Cardiac fibroblast (primary cell): Measurements from ENCODE around the gene TMPRSS9.
"Not testable (repeated sequence)": the region's sequence is repeated elsewhere in the genome, so short reads cannot be mapped to it uniquely, and the experiment has no call there.

Source experiments
- DNase-seq, 2 donors: peaks; one replicate each; pipeline versions ENCODE4 v3.0.0 to v3.0.0-alpha.2; 2010; ENCODE audit warnings: low read depth in 2 of 2
- H3K4me3 ChIP-seq, 2 donors: replicated peaks in 1 of 2; 1 replicate in 1 of 2; 2 replicates in 1 of 2; pipeline ENCODE4 v1.5.1; 2011; ENCODE audit warnings: low read depth in 2 of 2, low read length in 2 of 2, mild to moderate bottlenecking in 2 of 2, moderate library complexity in 1 of 2
- TF ChIP-seq, protein P1 (sequence below): IDR thresholded peaks from one replicate; pipeline ENCODE4 v1.5.1; 2011; ENCODE audit warnings: low read depth, mild to moderate bottlenecking, low read length, inconsistent platforms

The TMPRSS9 gene

DNA sequence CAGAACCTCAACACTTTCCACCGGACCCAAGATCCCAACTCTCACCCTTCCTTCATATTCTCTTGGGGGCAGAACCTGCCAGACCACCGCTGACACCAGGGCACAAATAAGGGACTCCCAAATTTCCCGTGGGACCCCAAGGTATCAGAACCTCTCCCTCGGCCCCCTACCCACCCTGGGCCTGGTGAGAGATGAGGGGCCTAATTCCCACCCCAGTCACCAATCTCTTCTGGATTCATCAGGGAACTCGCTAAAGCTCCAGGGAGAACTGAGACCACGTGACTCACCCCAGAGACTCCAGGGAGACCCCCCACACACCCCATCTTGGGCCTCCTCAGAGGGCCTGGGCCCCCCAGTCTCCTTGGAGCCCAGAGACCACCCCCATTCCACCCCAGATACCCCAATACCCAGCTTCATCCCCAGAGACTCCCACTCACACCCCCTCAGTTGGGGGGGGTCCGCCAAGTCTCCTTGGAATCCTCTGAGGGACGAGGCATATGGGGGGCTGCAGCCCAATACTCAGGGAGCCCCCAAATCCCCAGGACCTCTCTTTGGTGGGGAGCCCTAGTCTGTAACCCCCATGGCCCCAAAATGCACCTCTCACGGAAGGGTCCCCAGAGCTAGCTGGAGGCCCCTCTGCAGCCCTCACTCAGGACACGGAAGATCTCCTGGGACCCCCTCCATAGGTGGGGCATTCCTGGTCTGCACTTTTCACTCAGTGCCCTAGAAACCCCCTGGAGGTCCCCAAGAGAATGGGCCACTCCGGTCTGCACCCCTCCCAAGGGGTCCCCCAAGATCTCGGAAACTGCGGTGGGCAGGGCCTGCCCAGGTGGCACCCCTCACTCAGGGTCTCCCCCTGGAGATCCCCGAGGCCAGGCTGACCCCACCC, 95.1 kb downstream of the TMPRSS9 start:
- H3K4me3 ChIP-seq, result peak overlapping the region; percentile 91
- TF ChIP-seq, protein P1, sequence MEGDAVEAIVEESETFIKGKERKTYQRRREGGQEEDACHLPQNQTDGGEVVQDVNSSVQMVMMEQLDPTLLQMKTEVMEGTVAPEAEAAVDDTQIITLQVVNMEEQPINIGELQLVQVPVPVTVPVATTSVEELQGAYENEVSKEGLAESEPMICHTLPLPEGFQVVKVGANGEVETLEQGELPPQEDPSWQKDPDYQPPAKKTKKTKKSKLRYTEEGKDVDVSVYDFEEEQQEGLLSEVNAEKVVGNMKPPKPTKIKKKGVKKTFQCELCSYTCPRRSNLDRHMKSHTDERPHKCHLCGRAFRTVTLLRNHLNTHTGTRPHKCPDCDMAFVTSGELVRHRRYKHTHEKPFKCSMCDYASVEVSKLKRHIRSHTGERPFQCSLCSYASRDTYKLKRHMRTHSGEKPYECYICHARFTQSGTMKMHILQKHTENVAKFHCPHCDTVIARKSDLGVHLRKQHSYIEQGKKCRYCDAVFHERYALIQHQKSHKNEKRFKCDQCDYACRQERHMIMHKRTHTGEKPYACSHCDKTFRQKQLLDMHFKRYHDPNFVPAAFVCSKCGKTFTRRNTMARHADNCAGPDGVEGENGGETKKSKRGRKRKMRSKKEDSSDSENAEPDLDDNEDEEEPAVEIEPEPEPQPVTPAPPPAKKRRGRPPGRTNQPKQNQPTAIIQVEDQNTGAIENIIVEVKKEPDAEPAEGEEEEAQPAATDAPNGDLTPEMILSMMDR, result no peak

DNA sequence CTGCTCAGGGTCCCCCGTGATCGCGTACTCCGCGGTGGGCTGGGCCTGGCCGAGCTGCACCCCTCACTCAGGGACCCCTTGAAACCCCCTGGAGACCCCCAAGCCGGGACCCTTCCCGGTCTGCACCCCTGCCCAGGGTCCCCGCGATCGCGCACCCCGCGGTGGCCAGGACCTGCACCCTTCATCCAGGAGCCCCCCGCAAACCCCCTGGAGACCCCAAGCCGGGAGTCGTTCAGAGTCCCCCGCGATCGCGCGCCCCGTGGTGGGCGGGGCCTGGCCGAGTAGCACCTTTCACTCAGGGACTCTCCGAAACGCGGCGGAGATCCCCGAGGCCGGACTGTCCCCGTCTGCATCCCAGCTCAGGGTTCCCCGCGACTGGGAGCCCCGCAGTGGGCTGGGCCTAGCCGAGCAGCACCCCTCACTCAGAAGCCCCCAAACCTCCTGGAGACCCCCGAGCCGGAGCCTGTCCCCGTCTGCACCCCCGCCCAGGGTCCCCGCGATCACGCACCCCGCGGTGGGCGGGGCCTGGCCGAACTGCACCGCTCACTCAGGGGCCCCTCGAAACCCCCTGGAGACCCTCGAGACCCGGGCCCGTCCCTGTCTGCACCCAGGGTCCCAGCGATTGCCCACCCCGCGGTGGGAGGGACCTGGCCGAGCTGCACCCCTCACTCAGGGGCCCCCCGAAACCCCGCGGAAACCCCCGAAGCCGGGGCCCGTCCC, 95.9 kb downstream of the TMPRSS9 start:
- peak overlapping the region; percentile 91 for H3K4me3 ChIP-seq
- DNase-seq, result peak in 1 of 2 donors; percentile 8
- TF ChIP-seq, protein P1, result no peak

More for the DNA sequence above, 95.1 kb downstream of the TMPRSS9 start:
- DNase-seq, result no peak

DNA sequence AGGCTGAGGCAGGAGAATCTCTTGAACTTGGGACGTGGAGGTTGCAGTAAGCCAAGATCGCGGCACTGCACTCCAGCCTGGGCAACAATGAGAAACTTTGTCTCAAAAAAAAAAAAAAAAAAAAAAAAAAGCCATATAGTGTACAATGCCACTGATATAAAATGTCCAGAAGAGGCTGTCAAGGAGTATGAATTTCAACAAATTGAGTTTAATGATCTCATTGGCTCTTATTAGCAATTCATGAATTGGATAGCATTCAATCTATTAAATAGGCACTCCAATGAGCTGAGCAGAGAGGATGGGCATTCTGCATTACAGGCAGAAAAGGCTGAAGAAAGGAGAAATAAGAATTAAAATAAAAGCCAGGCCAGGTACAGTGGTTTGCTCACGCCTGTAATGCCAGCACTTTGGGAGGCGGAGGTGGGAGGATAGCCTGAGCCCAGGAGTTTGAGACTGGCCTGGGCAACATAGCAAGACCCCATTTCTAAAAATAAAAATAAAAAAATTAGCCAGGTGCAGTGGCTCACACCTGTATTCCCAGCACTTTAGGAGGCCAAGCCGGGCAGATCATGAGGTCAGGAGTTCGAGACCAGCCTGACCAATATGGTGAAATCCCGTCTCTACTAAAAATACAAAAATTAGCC, 97.5 kb downstream of the TMPRSS9 start:
- DNase-seq, result no peak
- peak overlapping the region in 1 of 2 donors; percentile 26 for H3K4me3 ChIP-seq
- TF ChIP-seq, protein P1, result no peak

DNA sequence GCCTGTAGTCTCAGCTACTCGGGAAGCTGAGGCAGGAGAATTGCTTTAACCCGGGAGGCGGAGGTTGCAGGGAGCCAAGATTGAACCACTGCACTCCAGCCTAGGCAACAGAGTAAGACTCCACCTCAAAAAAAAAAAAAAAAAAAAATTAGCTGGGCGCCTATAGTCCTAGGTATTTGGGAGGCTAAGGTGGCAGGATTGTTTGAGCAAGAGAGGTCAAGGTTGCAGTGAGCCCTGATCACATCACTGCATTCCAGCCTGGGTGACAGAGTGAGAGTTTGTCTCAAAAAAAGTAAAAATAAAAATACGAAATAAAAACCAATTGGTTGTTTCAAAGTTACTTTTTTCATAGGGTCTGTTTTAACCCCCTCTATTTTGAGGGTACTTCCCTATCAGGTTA, 98.0 kb downstream of the TMPRSS9 start:
- no peak for DNase-seq
- TF ChIP-seq, protein P1, result no peak
- H3K4me3 ChIP-seq, result no peak overlapping the region

DNA sequence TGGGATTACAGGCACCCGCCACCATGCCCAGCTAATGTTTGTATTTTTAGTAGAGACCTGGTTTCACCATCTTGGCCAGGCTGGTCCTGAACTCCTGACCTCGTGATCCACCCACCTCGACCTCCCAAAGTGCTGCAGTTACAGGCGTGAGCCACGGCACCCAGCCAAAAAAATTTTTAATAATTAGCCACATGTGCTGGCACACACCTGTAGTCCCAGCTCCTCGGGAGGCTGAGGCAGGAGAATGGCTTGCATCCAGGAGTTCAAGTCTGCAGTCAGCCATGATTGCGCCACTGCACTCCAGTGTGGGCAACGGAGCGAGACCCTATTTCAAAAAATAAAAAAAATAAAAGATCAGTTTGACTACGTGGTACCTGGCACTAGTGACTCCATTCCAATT, 98.7 kb downstream of the TMPRSS9 start:
- DNase-seq, H3K4me3 ChIP-seq: not testable (repeated sequence)

DNA sequence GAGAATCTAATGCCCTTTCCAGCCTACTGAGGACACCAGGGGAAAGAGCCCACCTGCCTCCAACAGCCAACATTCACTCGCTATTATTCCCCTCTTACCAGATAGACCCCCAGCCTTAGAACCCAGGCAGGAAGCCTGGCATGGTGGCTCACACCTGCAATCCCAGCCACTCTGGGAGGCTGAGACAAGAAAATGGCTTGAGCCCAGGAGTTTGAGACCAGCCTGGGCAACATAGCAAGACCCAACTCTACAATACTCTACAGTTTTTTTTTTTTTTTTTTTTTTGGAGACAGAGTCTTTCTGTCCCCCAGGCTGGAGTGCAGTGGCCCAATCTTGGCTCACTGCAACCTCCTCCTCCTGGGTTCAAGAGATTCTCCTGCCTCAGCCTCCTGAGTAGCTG, 100.2 kb downstream of the TMPRSS9 start:
- H3K4me3 ChIP-seq, result no peak overlapping the region
- TF ChIP-seq, protein P1, result no peak
- no peak for DNase-seq
